Muscle of arm (tissue), 12 donors: ENCODE measurements around the gene B3GNT4. TPM values are rescaled to one million over a fixed set of nuclear protein-coding genes. Genes with fewer than 3 reads are reported as not detected.
"Not testable (repeated sequence)": the region's sequence is repeated elsewhere in the genome, so short reads cannot be mapped to it uniquely, and the experiment has no call there.

Experiments used
- DNase-seq: peaks from one replicate; pipeline ENCODE4 v3.0.0-alpha.2; 2013
- polyA plus RNA-seq, 12 donors: library from polyadenylated mRNA; unstranded; fragments of 120-200 nt; gene quantifications; one replicate each; pipeline ENCODE4 v1.2.1, GENCODE V29; 2013; ENCODE audit not compliant: insufficient read length in 12 of 12

B3GNT4 gene
- polyA plus RNA-seq, 12 donors = 0.17 to 2.6 (median 0.52) TPM; not detected in 4

DNA sequence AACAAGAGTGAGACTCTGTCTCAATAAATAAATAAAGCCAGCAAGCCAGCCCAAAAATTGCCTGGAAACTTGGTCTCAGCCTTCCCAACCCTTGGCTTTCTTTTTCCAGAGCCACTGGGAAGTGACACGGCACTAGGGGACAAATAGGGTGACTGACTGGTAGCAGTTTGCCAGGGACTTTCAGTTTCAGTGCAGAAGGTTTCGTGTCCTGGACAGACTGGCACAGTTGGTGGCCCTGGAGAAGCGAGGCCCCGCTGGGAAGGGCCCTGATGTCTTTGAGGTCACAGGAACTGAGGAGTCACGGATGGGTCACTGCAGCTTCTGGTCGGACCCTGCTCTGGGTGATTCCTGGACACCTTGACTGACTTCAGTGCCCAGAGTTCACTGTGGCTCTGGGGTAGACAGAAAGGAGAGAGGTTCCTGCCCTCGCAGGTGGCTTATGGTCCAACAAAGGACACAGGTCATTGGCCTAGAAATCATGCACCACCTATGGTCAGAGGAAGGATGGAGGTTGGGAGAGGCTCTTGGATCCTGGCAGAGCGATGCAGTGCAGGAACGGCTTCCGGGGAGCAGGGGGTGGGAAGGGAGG, 17.9 kb upstream of the B3GNT4 start:
- DNase-seq = no peak

DNA sequence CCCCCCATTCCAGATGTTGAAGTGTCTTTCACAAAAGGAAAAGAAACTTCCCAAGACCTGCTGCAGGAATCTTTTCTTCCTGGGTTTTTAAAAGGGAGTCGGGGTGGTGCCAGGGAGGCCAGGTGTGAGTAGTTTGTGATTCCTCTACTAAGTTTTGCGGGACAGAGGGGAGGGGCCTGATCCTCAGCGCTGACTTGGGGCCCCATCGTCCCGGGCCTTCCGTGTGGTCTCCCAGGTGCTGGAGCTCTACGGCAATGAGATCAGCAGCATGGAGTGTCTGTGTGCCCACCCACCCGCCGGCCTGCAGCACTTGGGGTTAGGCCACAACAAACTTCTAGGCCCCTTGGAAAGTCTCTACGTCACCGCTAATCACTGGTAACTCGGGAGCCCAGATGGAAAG, 16.0 kb upstream of the B3GNT4 start:
- DNase-seq = no peak

DNA sequence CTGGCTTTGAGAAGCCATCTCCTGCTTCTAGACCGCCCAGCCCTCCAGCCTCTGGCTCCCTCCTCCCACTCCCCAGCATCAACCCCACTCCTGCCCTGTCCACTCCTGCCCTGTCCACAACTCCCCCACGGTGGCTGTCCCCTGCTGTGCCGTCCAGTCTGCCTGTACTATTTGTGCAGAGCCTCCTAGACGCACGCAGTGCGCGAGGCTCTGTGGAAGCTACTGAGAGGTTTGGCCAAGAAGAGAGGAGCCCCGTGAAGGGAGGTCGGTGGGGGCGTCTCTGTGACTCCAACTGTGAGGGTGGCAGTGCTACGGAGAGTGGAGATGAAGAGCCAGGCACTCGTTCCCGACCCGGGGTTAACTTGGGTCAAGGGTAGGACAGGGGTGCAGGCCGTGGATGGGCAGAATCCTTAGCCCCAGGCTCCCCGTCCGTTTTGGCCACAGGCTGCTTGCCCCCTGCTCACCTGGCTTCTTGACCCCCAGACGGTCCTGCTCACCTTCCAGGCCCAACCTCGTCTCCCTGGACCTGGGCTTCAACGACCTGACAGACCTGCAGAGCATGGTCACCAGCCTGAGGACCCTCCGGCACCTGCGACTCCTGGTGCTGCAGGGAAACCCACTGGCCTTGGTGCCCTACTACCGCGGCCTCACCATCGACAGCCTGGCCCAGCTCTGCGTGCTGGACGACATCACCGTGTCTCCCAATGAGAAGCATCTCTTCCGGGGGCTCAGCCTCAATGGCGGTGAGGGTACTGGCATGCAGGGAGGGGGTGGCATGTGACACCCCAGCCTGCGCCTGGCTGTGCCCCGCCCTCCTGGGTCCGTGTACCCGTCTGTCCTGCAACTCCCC, 13.7 kb upstream of the B3GNT4 start:
- no peak for DNase-seq

DNA sequence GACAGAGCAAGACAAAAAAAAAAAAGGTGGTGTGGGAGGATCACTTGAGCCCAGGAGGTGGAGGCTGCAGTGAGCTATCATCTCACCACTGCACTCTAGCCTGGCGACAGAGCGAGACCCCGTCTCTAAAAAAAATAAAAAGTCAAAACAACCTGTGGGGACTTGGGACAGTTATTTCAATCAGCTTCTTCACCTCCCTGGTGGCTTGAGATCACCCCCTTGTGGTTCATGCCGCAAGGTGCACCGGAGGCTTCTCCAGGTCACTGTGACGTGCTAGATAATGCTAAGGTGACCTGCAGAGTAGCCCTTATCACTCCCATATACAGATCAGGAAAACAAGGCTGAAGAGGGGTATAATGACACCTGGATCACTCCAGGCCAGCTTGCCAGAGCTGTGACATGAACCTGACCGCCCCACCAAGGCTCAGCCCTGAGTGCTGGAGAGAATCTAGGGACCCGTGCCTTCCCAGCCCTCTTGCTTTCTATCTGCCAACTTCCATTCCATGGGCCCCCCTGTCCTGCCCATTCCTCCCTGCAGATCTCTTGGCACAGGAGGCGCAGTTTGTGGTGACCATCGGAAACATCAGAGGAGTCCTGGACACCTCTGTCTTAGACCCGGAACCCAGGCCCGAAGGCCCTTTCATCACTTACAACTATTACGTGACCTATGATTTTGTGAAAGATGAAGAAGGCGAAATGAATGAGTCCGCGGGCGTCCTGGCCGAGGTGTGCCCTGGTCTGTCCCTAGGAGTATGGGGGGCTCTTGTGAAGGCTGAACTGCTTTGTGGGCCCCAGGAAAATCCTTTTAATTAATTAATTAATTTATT, 12.5 kb upstream of the B3GNT4 start:
- DNase-seq = no peak

DNA sequence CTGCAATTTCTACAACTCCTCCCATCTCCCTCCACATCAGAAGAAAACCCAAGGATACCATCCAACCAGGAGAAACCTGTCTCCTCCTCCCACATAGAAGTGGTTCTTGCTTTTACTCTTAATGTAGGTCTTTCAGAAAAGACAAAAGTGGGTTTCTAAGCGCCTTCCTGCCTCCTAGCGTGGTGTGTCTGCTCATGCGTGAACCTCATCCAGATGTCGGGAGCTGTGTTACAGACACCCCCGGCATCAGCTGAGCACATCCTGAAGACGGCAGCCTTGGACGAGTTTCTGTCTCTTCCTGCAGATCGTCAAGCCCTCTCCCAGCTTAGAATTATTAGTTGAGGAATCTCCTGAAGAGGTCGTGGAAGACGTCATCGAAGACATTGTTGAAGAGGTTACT, 11.1 kb upstream of the B3GNT4 start:
- no peak for DNase-seq

DNA sequence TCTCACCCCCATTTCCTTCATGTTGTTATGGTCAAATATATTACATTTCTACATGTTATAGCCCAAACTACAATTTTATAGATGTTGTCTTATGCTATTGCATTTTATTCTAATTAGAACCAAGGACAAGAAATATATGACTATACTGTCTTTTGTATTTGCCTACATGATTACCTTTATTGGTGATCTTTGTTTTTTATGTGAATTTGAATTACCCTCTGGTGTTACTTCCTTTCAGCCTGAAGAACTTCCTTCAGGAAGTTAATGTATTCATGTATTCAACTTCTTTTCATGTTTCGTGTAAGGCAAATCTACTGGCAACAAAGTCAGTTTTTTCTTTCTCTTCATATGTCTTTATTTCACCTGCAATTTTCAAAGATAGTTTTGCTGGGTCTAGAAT, 8.7 kb upstream of the B3GNT4 start:
- no peak for DNase-seq

DNA sequence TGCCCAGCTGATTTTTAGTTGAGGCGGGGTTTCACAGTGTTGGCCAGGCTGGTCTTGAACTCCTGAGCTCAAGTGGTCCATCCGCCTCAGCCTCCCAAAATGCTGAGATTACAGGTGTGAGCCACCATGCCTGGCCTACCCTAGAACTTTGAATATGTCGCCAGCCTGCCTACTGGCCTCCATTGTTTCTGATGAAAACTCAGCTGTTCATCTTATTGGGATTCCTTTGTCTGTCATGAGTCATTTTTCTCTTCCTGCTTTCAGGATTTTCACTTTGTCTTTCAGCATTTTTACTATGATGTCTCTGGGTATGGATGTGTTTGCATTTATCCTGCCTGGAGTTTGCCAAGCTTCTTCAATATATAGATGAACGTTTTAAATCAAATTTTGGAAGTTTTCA, 8.1 kb upstream of the B3GNT4 start:
- DNase-seq = no peak

DNA sequence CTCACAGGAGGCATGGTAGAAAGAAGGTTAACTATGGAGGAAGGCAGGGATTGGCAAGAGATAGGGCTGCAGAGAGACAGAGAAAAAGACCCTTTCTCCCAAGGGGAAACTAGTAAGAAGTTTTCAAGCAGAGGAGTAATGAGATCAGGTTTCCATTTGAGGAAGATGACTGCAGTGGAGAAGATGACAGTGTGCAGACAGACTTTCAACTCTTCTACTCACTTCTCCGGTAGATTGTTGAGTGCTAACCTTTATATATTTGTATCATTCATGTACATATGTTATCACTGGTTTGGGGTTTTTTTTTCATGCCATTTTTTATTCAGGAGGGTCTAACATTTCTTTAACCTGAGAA, 5.9 kb upstream of the B3GNT4 start:
- no peak for DNase-seq

DNA sequence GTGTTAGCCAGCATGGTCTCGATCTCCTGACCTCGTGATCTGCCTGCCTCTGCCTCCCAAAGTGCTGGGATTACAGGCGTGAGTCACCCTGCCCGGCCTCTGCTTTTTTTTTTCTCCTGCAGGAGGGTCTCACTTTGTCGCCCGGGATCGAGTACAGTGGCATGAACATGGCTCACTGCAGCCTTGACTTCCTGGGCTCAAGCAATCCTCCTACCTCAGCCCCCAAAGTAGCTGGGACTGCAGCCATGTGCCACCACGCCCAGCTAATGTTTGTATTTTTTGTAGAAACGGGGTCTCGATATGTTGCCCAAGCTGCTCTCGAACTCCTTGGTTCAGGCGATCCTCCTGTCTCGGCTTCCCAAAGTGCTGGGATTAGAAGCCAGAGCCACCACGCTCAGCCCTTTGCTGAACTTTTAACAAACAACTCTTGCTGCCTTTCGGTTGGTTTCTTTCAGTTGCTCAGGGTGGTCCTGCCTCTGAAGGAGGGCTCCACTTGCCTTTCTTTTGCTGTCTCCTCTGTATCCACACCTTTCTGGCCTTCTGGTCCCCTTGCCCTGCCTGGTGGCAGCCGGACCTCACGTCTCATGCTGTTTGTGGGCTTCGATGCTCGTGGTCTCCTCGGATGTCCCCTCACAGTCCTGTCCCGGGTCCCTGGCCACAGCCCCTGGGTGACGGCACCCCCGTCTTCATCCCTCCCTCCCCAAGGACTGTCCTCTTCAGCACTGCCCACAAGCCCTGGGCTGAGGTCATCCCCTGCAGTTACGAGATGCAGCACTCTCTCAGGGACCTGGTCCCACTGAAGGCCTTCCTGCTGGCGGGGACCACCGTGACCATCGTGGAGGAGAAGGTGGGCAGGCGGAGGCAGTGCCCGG, 3.8 kb upstream of the B3GNT4 start:
- DNase-seq = no peak

DNA sequence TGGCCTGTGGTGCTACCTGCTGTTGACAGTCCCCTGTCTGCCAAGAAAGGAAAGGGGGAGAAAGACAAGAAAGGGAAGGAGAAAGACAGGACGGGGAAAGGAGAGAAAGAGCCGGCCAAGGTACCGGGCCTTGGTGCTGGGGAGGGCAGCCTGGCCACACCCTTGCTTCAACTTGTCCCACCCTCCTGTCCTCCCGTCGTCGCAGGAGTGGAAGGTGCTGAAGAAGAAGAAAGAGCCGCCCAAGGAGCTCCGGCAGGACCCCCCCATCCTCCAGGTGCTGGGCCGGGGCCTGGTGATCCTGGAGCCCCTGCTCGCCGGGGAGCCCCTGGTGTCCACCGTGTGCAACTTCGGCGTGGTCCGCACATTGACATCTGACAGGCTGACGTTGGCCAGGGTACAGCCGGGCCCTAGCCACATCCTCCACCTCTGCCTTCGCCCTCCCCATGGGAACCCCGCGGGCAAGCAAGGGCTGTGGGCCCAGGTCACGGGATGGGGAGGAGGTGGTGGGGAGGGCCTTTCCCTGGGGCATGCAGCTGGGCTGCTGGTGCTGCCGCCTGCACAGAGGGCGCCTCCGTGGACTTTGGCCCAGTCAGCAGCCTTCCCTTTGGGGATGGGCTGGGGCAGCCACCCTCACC, 2.9 kb upstream of the B3GNT4 start:
- DNase-seq = no peak

DNA sequence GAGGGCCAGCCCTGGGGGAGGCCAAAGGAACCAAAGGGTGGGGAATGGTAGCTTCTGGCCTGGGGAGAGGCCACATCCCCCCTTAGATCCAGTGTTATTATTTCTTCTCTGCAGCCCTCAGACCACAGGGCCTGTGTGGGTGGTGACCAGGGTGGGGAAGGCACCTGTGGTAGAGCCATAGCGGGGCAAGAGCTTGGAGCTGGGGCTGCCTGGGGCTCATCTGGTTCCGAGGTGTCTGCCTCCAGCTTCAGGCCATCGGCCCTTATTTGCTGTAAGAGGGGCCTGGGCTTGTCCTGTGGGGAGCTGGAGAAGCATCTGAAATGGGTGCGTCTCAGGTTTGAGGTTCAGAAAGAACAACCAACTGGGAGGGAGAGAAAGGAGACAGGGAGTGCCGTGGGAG, 2.1 kb upstream of the B3GNT4 start:
- no peak for DNase-seq

DNA sequence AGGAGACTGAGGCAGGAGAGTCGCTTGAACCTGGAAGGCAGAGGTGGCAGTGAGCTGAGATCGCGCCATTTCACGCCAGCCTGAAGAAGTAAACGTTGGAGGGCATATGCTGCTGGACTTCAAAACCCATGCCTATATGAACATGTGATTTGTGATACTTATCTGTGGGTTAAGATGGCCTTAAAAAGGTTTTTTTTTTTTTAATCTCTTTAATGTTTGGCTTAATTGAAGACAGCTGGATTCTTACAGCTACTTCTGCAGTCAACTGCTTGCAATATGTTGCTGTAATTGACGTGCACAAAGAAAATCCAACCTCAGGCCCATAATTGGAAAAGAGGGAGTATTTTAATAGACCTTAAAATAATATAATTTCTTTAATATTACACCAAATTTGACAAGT, 1.5 kb upstream of the B3GNT4 start:
- no peak for DNase-seq

DNA sequence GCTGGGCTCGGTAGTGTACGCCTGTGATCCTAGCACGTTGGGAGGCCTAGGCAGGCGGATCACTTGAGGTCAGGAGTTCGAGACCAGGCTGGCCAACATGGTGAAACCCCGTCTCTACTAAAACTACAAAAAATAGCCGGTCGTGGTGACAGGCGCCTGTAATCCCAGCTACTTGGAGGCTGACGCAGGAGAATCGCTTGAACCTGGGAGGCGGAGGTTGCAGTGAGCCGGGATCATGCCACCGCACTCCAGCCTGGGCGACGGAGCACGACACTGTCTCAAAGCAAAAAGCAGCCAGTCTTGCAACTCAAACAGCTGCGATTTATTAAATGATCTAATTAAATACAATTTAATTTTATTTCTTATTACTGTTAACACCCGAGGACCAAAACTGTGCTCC, 698 bp upstream of the B3GNT4 start:
- DNase-seq = not testable (repeated sequence)

DNA sequence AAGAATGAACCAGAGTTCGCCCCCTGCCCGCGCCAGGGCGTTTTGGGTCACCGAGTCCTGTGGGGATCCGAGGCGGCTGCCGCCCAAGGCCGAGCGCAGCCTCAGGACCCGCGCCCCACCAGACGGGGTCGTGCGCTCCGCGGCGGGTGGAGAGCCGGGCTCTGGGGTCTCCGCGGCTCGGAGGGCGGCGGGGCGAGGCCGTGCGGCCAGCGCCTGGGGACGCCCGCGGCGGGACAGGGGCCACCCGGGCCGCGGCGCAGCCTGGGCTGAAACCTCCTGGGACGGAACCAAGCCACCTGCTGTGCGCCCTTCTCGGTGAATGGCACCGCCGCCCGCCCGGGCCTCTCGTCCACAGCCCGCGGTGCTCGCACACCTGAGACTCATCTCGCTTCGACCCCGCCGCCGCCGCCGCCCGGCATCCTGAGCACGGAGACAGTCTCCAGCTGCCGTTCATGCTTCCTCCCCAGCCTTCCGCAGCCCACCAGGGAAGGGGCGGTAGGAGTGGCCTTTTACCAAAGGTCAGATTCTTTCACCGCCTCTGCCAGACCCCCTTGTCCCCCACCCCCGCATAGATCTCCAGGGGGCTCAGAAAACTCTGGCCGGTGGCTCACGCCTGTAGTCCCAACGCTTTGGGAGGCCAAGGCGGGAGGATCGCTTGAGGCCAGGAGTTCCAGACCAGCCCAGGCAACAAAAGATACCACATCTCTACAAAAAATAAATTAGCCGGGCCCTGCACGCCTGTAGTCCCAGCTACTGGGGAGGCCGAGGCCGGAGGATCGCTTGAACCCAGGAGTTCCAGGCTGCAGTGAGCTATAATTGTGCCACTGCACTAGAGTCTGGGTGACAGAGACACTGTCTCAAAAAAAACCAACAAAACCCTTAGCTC, 901 bp downstream of the B3GNT4 start:
- DNase-seq = no peak

DNA sequence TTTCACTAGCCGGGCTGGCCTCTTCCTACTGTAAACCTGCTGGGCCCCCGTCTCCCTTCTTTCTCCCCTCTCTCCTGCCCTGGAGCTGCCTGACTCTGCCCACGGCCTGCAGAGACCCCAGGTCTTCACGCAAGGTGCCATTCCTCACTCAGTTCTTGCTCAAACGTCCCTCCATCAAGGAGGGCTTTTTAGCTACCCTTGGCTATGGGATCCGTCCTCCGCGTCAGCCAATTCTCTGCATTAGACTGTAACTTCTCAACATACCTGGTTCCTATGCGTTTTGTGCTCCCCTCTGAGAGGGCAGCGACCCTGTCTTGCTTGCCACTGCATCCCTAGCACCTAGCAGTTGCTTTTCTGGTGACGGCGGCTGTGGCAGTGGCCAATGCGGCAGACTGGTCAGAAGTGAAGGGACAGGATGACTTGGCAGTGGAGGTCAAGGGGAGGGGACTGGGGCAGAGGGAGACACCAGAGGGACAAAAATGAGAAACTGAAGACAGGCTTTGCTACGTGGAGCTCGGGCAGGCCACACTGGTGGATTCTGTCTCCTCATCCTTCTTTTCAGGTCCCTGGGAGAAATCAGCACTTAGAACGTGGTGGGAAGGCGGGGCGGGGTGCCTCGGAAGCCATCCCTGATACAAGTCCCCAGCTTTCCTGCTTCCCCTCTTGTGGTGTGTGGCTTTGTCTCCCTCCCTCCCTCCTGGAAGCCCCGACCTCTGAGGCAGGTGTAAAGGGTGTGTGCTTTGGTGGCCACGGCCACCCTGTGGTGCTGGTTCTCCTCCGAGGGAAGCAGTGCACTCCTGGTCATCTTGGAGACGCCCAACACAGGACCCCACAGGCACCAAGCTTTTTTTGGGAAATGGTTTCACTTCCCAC, 1.8 kb downstream of the B3GNT4 start:
- no peak for DNase-seq

DNA sequence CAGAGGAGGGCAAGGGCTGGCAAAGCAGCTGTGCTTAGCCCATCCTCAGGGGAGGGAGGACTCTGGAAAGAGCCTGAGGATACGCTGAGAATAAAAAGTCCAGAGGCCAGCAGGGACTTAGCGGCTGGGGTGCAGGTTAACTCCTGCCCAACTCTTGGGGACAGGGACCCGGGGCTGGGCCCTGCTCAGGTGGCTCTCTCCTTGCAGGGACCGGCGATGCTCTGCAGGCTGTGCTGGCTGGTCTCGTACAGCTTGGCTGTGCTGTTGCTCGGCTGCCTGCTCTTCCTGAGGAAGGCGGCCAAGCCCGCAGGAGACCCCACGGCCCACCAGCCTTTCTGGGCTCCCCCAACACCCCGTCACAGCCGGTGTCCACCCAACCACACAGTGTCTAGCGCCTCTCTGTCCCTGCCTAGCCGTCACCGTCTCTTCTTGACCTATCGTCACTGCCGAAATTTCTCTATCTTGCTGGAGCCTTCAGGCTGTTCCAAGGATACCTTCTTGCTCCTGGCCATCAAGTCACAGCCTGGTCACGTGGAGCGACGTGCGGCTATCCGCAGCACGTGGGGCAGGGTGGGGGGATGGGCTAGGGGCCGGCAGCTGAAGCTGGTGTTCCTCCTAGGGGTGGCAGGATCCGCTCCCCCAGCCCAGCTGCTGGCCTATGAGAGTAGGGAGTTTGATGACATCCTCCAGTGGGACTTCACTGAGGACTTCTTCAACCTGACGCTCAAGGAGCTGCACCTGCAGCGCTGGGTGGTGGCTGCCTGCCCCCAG, 2.8 kb downstream of the B3GNT4 start:
- no peak for DNase-seq

DNA sequence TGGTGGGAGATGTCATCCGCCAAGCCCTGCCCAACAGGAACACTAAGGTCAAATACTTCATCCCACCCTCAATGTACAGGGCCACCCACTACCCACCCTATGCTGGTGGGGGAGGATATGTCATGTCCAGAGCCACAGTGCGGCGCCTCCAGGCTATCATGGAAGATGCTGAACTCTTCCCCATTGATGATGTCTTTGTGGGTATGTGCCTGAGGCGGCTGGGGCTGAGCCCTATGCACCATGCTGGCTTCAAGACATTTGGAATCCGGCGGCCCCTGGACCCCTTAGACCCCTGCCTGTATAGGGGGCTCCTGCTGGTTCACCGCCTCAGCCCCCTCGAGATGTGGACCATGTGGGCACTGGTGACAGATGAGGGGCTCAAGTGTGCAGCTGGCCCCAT, 3.5 kb downstream of the B3GNT4 start:
- no peak for DNase-seq

DNA sequence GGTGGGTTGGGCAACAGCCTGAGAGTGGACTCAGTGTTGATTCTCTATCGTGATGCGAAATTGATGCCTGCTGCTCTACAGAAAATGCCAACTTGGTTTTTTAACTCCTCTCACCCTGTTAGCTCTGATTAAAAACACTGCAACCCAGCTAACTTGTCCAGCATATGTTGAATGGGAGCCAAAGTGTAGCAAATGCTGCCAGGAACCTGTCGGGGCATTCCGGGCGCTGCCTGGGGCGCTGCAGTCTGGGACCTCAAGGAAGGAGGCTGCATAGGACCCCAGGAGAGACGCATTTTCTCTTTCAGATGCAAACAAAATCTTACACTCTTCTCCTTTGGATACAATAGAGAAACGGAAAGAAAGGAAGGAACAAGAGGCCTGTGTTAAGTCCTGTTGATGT, 3.9 kb downstream of the B3GNT4 start:
- no peak for DNase-seq
